Caco-2 (cell line): Measurements from ENCODE around the gene C22orf31. TPM values are rescaled to one million over a fixed set of nuclear protein-coding genes. Genes with fewer than 3 reads are reported as not detected.

ENCODE experiments used
- BruUV-seq: library from RNA; stranded (reverse); fragments of 400-500 nt; replicated peaks from 2 replicates; lab custom pipeline; 2021; lab: Mats Ljungman, UMichigan
- CTCF ChIA-PET: fragments of 300-600 bp; sonication (Branson Sonifier 250); formaldehyde crosslinking; loops from one replicate; lab custom pipeline; 2022; ENCODE audit warnings: antibody characterized with exemption; lab: Charles Lee
- POLR2A ChIA-PET: fragments of 300-600 bp; sonication (Branson Sonifier 250); formaldehyde crosslinking; loops from one replicate; lab custom pipeline; 2022; ENCODE audit warnings: antibody characterized with exemption; lab: Charles Lee
- DNase-seq, 2 experiments: peaks; one replicate each; pipeline versions ENCODE4 v3.0.0 to v3.0.0-alpha.2; 2020 to 2022
- H3K27me3 ChIP-seq: replicated peaks from 2 replicates; pipeline ENCODE4 v1.6.0; 2011; ENCODE audit warnings: low read length; ENCODE audit not compliant: control insufficient read depth, insufficient read depth
- H3K36me3 ChIP-seq: 2 replicates; pipeline ENCODE4 v1.5.1; 2011; ENCODE audit warnings: low read length; ENCODE audit not compliant: control insufficient read depth, insufficient read depth
- H3K4me1 ChIP-seq: fragments of 250-450 bp; sonication (Bioruptor Pico); 2 replicates; pipeline ENCODE4 v1.5.1; 2020; ENCODE audit warnings: mild to moderate bottlenecking
- H3K4me3 ChIP-seq: 2 replicates; pipeline ENCODE4 v1.5.1; 2011; ENCODE audit warnings: low read depth, mild to moderate bottlenecking, control low read depth, low read length
- H3K9me3 ChIP-seq: fragments of 250-450 bp; sonication (Bioruptor Pico); 2 replicates; pipeline ENCODE4 v1.5.1; 2020; ENCODE audit warnings: mild to moderate bottlenecking, moderate library complexity
- H3K27ac Mint-ChIP-seq: one replicate; pipeline ENCODE4 v1.8.0; 2022; ENCODE audit warnings: mixed read lengths; ENCODE audit not compliant: unreplicated experiment
- H3K27me3 Mint-ChIP-seq: one replicate; pipeline ENCODE4 v1.8.0; 2022; ENCODE audit warnings: mixed read lengths; ENCODE audit not compliant: insufficient read depth, unreplicated experiment
- H3K36me3 Mint-ChIP-seq: one replicate; pipeline ENCODE4 v1.8.0; 2022; ENCODE audit warnings: mild to moderate bottlenecking, mixed read lengths; ENCODE audit not compliant: insufficient read depth, unreplicated experiment
- H3K4me1 Mint-ChIP-seq: one replicate; pipeline ENCODE4 v1.8.0; 2022; ENCODE audit warnings: low read depth, mixed read lengths; ENCODE audit not compliant: unreplicated experiment
- H3K4me3 Mint-ChIP-seq: one replicate; pipeline ENCODE4 v1.8.0; 2022; ENCODE audit warnings: mild to moderate bottlenecking, moderate library complexity, mixed read lengths; ENCODE audit not compliant: unreplicated experiment
- H3K9me3 Mint-ChIP-seq: one replicate; pipeline ENCODE4 v1.8.0; 2022; ENCODE audit warnings: mixed read lengths; ENCODE audit not compliant: unreplicated experiment
- intact Hi-C: fragments of 100-400 bp; cut with micrococcal nuclease; formaldehyde crosslinking; loops from one replicate; pipeline ENCODE4 v1.10.0; 2022; ENCODE audit not compliant: unreplicated experiment
- total RNA-seq: library from RNA; stranded (reverse); gene quantifications from 2 replicates; pipeline ENCODE4 v1.2.3, GENCODE V29; 2022
- TF ChIP-seq, protein P1 (sequence below), 2 experiments: fragments of 200-600 bp in 1 of 2; IDR thresholded peaks; 1 replicate in 1 of 2; 2 replicates in 1 of 2; pipeline versions ENCODE4 v1.5.1 to v1.8.0; 2011 to 2022; ENCODE audit warnings: antibody characterized with exemption in 1 of 2, control low read depth in 1 of 2, inconsistent platforms in 1 of 2, low read depth in 1 of 2, low read length in 1 of 2, mild to moderate bottlenecking in 1 of 2, moderate library complexity in 1 of 2; ENCODE audit not compliant: insufficient read depth in 1 of 2, severe bottlenecking in 1 of 2, unreplicated experiment in 1 of 2

C22orf31 gene
- total RNA-seq, 1 experiment from 2014 or later, result not detected

DNA sequence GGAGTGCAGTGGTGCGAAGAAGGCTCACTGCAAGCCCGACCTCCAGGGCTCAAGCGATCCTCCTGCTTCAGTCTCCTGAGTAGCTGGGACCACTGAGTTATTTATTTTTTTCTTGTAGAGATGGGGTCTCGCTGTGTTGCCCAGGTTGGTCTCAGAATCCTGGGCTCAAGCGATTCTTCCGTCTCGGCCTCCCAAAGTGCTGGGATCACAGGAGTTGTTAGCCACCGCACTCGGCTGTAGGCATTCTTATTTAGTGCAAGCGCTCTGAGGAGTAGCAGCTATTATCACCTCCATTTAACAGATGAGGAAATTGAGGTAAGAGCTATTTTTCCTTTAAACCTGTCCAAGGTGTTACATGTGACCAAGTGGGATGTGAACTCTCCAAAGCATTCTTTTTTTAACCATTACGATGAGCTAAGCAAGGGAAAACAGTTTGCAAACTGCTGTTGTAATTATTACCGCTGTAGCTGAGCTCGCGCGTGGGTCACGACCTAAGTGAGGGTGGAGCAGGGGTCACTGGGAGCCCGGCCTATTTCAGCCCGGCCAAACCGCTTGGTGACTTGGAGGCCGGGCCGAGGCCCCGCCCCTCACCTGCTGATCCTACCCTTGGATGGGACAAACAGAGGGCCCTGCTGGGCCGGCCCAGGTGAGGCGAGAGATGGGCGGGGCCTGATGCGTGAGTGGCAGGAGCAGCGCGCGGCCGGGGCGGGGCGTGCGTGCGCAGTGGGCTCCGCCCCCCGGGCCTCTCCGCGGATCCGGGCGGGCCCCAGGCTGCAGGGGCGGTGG, 10.8 kb upstream of the C22orf31 start:
- intact Hi-C loops, result loop anchor here (5.0 kb wide), 2 partner anchors 45 to 175 kb away; no protein-coding TSS in a partner anchor
- H3K9me3 Mint-ChIP-seq, result no peaks in the 10 kb centered on the region
- CTCF ChIA-PET, result interaction anchor here (0.6 to 1.5 kb wide), 3 partner anchors 31 to 82 kb away, joined by 3 to 6 read pairs (median 3); no protein-coding TSS in a partner anchor

DNA sequence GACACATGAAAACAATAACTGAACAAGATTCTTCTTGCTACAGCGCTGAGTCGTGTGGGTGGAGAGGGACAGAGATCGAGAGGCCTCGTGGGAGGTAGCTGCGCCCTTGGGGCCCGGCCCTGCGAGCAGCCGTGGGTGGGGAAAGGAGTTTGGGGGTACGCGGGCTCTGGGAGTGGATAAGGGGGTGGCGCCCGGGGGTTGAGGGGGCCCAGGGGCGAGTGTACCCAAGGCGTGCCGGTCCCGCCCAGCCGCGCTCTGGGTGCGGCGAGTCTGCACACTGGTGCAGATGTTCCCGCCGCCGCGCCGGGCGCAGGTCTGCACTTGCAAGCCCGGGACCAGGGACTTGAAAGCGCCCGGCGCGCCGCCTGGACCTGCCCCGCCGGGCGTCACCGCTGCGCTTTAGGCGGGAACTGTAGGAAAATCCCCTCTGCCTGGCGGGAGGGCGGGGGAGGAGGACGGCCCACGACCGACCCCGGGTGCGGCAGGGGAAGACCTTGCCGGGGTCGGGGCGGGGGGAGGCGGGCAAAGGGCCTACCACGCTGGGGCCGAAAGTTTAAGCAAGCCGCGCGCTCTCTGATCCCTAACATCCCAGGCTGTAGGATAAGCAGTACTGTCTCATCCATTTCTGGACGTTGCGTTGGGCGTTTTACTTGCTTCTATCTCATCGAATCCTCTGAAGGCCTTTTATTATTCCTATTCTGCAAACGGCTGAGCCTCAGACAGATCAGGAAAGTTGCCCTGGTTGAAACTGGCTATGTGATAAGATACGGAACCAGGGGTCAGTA, 9.8 kb upstream of the C22orf31 start:
- intact Hi-C loops, result loop anchor here (5.0 kb wide), 2 partner anchors 46 to 176 kb away; no protein-coding TSS in a partner anchor
- DNase-seq, result peak; percentile 78 to 82
- no peaks in the 10 kb centered on the region for H3K27me3 Mint-ChIP-seq

More for the DNA sequence above, 10.8 kb upstream of the C22orf31 start:
- Histone ChIP-seq H3K9me3 (no peaks in the 10 kb centered on the region), H3K27me3 (no peaks in the 10 kb centered on the region), H3K4me1 (peaks cover 46% of the 10 kb centered on the region), H3K4me3 (peak overlapping the region; percentile 49), H3K36me3 (no peaks in the 10 kb centered on the region)
- Mint-ChIP-seq H3K27ac (peak overlapping the region; percentile 84), H3K27me3 (no peaks in the 10 kb centered on the region), H3K4me1 (peaks cover 40% of the 10 kb centered on the region), H3K4me3 (peak overlapping the region; percentile 73), H3K36me3 (peaks cover 21% of the 10 kb centered on the region)
- POLR2A ChIA-PET, result interaction anchor here (0.6 to 1.0 kb wide), 6 partner anchors 23 to 272 kb away, joined by 3 to 12 read pairs (median 5); partner anchors contain the start of genes XBP1 and ZNRF3
- no TSS peak for BruUV-seq
- TF ChIP-seq, protein P1, sequence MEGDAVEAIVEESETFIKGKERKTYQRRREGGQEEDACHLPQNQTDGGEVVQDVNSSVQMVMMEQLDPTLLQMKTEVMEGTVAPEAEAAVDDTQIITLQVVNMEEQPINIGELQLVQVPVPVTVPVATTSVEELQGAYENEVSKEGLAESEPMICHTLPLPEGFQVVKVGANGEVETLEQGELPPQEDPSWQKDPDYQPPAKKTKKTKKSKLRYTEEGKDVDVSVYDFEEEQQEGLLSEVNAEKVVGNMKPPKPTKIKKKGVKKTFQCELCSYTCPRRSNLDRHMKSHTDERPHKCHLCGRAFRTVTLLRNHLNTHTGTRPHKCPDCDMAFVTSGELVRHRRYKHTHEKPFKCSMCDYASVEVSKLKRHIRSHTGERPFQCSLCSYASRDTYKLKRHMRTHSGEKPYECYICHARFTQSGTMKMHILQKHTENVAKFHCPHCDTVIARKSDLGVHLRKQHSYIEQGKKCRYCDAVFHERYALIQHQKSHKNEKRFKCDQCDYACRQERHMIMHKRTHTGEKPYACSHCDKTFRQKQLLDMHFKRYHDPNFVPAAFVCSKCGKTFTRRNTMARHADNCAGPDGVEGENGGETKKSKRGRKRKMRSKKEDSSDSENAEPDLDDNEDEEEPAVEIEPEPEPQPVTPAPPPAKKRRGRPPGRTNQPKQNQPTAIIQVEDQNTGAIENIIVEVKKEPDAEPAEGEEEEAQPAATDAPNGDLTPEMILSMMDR (IDR thresholded peaks at IDR 0.05; ENCODE audit: insufficient read depth in 1 of 2, low read depth in 1 of 2, low read length in 1 of 2, severe bottlenecking in 1 of 2, unreplicated experiment in 1 of 2), result no peak
- peak; percentile 98 to 99 for DNase-seq

More for the DNA sequence above, 9.8 kb upstream of the C22orf31 start:
- H3K36me3 ChIP-seq, result no peaks in the 10 kb centered on the region
- H3K27ac Mint-ChIP-seq, result peak overlapping the region; percentile 84
- H3K9me3 Mint-ChIP-seq, result no peaks in the 10 kb centered on the region
- peaks cover 40% of the 10 kb centered on the region for H3K4me1 Mint-ChIP-seq
- peaks cover 27% of the 10 kb centered on the region for H3K36me3 Mint-ChIP-seq
- no peaks in the 10 kb centered on the region for H3K27me3 ChIP-seq
- H3K9me3 ChIP-seq, result no peaks in the 10 kb centered on the region
- no TSS peak for BruUV-seq
- TF ChIP-seq, protein P1 (IDR thresholded peaks at IDR 0.05; ENCODE audit: insufficient read depth in 1 of 2, low read depth in 1 of 2, low read length in 1 of 2, severe bottlenecking in 1 of 2, unreplicated experiment in 1 of 2), result no peak
- H3K4me3 Mint-ChIP-seq, result peak overlapping the region; percentile 73
- peak overlapping the region; percentile 49 for H3K4me3 ChIP-seq
- ChIA-PET POLR2A (no interaction called here), CTCF (interaction anchor here (0.7 to 1.5 kb wide), 2 partner anchors 32 to 83 kb away, joined by 3 to 6 read pairs; no protein-coding TSS in a partner anchor)
- H3K4me1 ChIP-seq, result peaks cover 43% of the 10 kb centered on the region
